ENCODE results near the gene LSS. TPM values are rescaled to one million over a fixed set of nuclear protein-coding genes. Genes with fewer than 3 reads are reported as not detected.

LSS gene
- total and polyA plus RNA-seq, 2 donors (not counting 3 experiments of a cell fraction or from before 2014, with no cell fraction given): 120 to 141 TPM

DNA sequence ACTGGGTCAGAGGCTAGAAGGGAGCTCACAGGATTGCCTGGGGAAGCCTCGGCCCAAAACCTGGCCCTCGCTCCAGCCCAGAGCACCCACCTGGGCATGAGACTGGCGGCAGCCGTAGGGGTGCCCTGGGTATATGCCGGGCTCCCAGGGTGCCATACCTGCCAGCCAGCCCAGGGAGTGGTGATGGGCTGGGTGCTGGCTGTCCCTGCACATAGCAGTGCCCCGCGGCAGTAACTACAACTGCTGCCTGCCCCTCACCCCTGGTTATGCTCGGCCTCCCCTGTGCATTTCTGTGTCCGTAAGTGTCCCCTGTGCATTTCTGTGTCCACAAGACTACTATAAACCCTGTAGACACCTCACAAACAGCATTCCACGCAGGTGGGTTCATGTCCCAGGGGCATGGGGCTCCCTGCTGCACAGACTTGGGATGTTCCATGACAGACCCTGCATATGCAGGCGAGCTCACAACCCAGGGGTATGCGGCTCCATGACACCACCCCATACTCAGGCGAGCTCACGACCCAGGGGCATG lies 38.5 kb downstream of the LSS start:
- ChIA-PET POLR2A (no interaction called here), CTCF (interaction anchor here (1.7 kb wide), 1 partner anchor 37 kb away, joined by 8 read pairs; no protein-coding TSS in a partner anchor)
- H3K9me3 ChIP-seq (replicated peaks; ENCODE audit: control insufficient read depth, insufficient read depth, low read length): no peaks in the 10 kb centered on the region
- TF ChIP-seq POLR2AphosphoS5 (IDR thresholded peaks at IDR 0.05; ENCODE audit: insufficient read depth, low read depth, low read length): no peak
- no peak for TF ChIP-seq MYC (IDR thresholded peaks at IDR 0.05; ENCODE audit: low read depth, low read length)
- no peak for TF ChIP-seq FOS (IDR thresholded peaks at IDR 0.05; ENCODE audit: borderline replicate concordance, insufficient read depth, low read length)
- TF ChIP-seq, protein P1, sequence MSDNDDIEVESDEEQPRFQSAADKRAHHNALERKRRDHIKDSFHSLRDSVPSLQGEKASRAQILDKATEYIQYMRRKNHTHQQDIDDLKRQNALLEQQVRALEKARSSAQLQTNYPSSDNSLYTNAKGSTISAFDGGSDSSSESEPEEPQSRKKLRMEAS (IDR thresholded peaks at IDR 0.05; ENCODE audit: insufficient read depth, insufficient read length): no peak
- TF ChIP-seq GATA2 (IDR thresholded peaks at IDR 0.05; ENCODE audit: insufficient read depth, insufficient read length, low read depth, low read length): no peak
- no peak for TF ChIP-seq JUN (IDR thresholded peaks at IDR 0.05; ENCODE audit: borderline replicate concordance, insufficient read depth, insufficient read length, low read depth)
- TF ChIP-seq POLR2A (IDR thresholded peaks at IDR 0.05; ENCODE audit: low read depth, low read length): no peak
- TF ChIP-seq EZH2 (IDR thresholded peaks at IDR 0.05; ENCODE audit: borderline replicate concordance, low read depth, low read length, severe bottlenecking): no peak
- TF ChIP-seq CTCF (IDR thresholded peaks at IDR 0.05; ENCODE audit: extremely low read depth in 1 of 2, insufficient read depth in 1 of 2, low read depth in 1 of 2, low read length in 2 of 2): no peak
- no peak overlapping the region for H3K9ac ChIP-seq (replicated peaks; ENCODE audit: extremely low read depth, insufficient read depth, low read length)
- H2AFZ ChIP-seq (ENCODE audit: low read depth, low read length): no peak overlapping the region
- peaks cover 27% of the 10 kb centered on the region for H3K4me1 ChIP-seq (ENCODE audit: control insufficient read depth, extremely low read depth, insufficient read depth, low read length)
- FAIRE-seq: no peak
- no peak for DNase-seq (ENCODE audit: low read depth, low spot score)
- no peak overlapping the region for H3K4me2 ChIP-seq (ENCODE audit: insufficient read depth, low read length)
- H3K36me3 ChIP-seq (ENCODE audit: control insufficient read depth in 2 of 2, extremely low read depth in 1 of 2, insufficient read depth in 2 of 2, low read length in 2 of 2): peaks cover 4 to 25% of the 10 kb centered on the region in 2 experiments
- H3K4me3 ChIP-seq (replicated peaks in 1 of 3; ENCODE audit: insufficient read depth in 1 of 3, low read depth in 1 of 3, low read length in 3 of 3): no peak overlapping the region
- H4K20me1 ChIP-seq (replicated peaks; ENCODE audit: control insufficient read depth, extremely low read depth, insufficient read depth, low read length): no peaks in the 10 kb centered on the region
- intact Hi-C loops (cut with micrococcal nuclease): loop anchor here (5.0 kb wide), 1 partner anchor 38 kb away; no protein-coding TSS in a partner anchor
- no peak overlapping the region for H3K27ac ChIP-seq (ENCODE audit: insufficient read depth, low read depth, low read length)
- no peaks in the 10 kb centered on the region for H3K9me1 ChIP-seq (replicated peaks; ENCODE audit: control insufficient read depth, extremely low read depth, insufficient read depth, low read length)
- no TSS peak for BruUV-seq (replicated peaks)
- no peaks in the 10 kb centered on the region for H3K79me2 ChIP-seq (ENCODE audit: control insufficient read depth, insufficient read depth, low read length)
- dilution Hi-C loops (cut with MboI; ENCODE audit: extremely low pct_ligation_motif_present, low sequenced_read_pairs): no loop called here
- H3K27me3 ChIP-seq (ENCODE audit: control insufficient read depth in 2 of 2, insufficient read depth in 2 of 2, low read length in 2 of 2): no peaks in the 10 kb centered on the region

Measured in endothelial cell of umbilical vein (primary cell).